SK-N-SH treated with all-trans-retinoic acid at 6 μM for 48 hours (cell line): ENCODE measurements around the gene LEO1.

Experiments
- ATAC-seq: fragments of 200-7000 bp; cut with Tn5 transposase; 3 replicates; pipeline ENCODE4 v1.9.1; 2020; ENCODE audit warnings: mild to moderate bottlenecking, moderate library complexity
- ARNTL ChIP-seq: fragments of 450-650 bp; formaldehyde crosslinking; IDR thresholded peaks from 2 replicates; pipeline ENCODE4 v1.5.0; 2020; ENCODE audit warnings: low read depth, mild to moderate bottlenecking, moderate library complexity, borderline replicate concordance
- BACH2 ChIP-seq: fragments of 250-450 bp; sonication (Bioruptor Pico); IDR thresholded peaks from 2 replicates; pipeline ENCODE4 v1.9.0; 2021; ENCODE audit warnings: mild to moderate bottlenecking, borderline replicate concordance
- CREB5 ChIP-seq: fragments of 250-450 bp; sonication (Bioruptor Pico); IDR thresholded peaks from 2 replicates; pipeline ENCODE4 v1.5.1; 2020; ENCODE audit warnings: low read depth, mild to moderate bottlenecking, moderate library complexity
- CSDC2 ChIP-seq: fragments of 250-450 bp; sonication (Bioruptor Pico); IDR thresholded peaks from 2 replicates; pipeline ENCODE4 v1.5.0; 2020; ENCODE audit warnings: mild to moderate bottlenecking, moderate library complexity
- CSRNP3 ChIP-seq: fragments of 250-450 bp; sonication (Bioruptor Pico); IDR thresholded peaks from 2 replicates; pipeline ENCODE4 v1.5.1; 2021; ENCODE audit warnings: mild to moderate bottlenecking, moderate library complexity
- ESRRG ChIP-seq: fragments of 250-450 bp; sonication (Bioruptor Pico); IDR thresholded peaks from 2 replicates; pipeline ENCODE4 v1.6.1; 2021; ENCODE audit warnings: mild to moderate bottlenecking
- GLIS3 ChIP-seq: fragments of 250-450 bp; sonication (Bioruptor Pico); IDR thresholded peaks from 2 replicates; pipeline ENCODE4 v1.5.0; 2020; ENCODE audit warnings: mild to moderate bottlenecking, moderate library complexity
- ISL1 ChIP-seq: fragments of 250-450 bp; sonication (Bioruptor Pico); IDR thresholded peaks from 2 replicates; pipeline ENCODE4 v2.1.2; 2022; ENCODE audit warnings: mild to moderate bottlenecking, moderate library complexity
- OSR1 ChIP-seq: fragments of 250-450 bp; sonication (Bioruptor Pico); IDR thresholded peaks from 2 replicates; pipeline ENCODE4 v1.8.0; 2022; ENCODE audit warnings: moderate library complexity, mild to moderate bottlenecking, inconsistent platforms
- PATZ1 ChIP-seq: fragments of 250-450 bp; sonication (Bioruptor Pico); IDR thresholded peaks from 2 replicates; pipeline ENCODE4 v1.8.0; 2020; ENCODE audit warnings: mild to moderate bottlenecking, moderate library complexity, borderline replicate concordance
- POU6F1 ChIP-seq: fragments of 250-450 bp; sonication (Bioruptor Pico); IDR thresholded peaks from 2 replicates; pipeline ENCODE4 v1.8.0; 2021; ENCODE audit warnings: low read depth, mild to moderate bottlenecking, moderate library complexity, borderline replicate concordance
- PPARA ChIP-seq: fragments of 250-450 bp; sonication (Bioruptor Pico); IDR thresholded peaks from 2 replicates; pipeline ENCODE4 v1.5.0; 2020; ENCODE audit warnings: mild to moderate bottlenecking, borderline replicate concordance
- RARB ChIP-seq: fragments of 250-450 bp; sonication (Bioruptor Pico); IDR thresholded peaks from 2 replicates; pipeline ENCODE4 v1.8.0; 2021; ENCODE audit warnings: mild to moderate bottlenecking, moderate library complexity
- SNAI2 ChIP-seq: fragments of 250-450 bp; sonication (Bioruptor Pico); IDR thresholded peaks from 2 replicates; pipeline ENCODE4 v1.5.0; 2020; ENCODE audit warnings: mild to moderate bottlenecking, moderate library complexity
- TCF4 ChIP-seq: fragments of 250-450 bp; sonication (Bioruptor Pico); IDR thresholded peaks from 2 replicates; pipeline ENCODE4 v1.8.0; 2021; ENCODE audit warnings: mild to moderate bottlenecking, moderate library complexity, borderline replicate concordance
- TOX ChIP-seq: fragments of 250-450 bp; sonication (Bioruptor Pico); IDR thresholded peaks from 2 replicates; pipeline ENCODE4 v1.8.0; 2021; ENCODE audit warnings: mild to moderate bottlenecking, moderate library complexity, borderline replicate concordance
- TSHZ2 ChIP-seq: fragments of 250-450 bp; sonication (Bioruptor Pico); IDR thresholded peaks from 2 replicates; pipeline ENCODE4 v1.5.0; 2020; ENCODE audit warnings: mild to moderate bottlenecking, moderate library complexity
- ZC3H10 ChIP-seq: fragments of 250-450 bp; sonication (Bioruptor Pico); IDR thresholded peaks from 2 replicates; pipeline ENCODE4 v1.5.1; 2021; ENCODE audit warnings: mild to moderate bottlenecking, moderate library complexity
- ZFP3 ChIP-seq: fragments of 250-450 bp; sonication (Bioruptor Pico); IDR thresholded peaks from 2 replicates; pipeline ENCODE4 v1.5.0; 2020; ENCODE audit warnings: mild to moderate bottlenecking, moderate library complexity
- ZFP30 ChIP-seq: fragments of 450-650 bp; formaldehyde crosslinking; IDR thresholded peaks from 2 replicates; pipeline ENCODE4 v1.5.0; 2022; ENCODE audit warnings: mild to moderate bottlenecking, moderate library complexity
- ZNF565 ChIP-seq: fragments of 450-650 bp; formaldehyde crosslinking; conservative IDR thresholded peaks from 2 replicates; pipeline ENCODE4 v1.5.0; 2020; ENCODE audit warnings: low read depth, mild to moderate bottlenecking, moderate library complexity
- ZNF70 ChIP-seq: fragments of 450-650 bp; formaldehyde crosslinking; IDR thresholded peaks from 2 replicates; pipeline ENCODE4 v1.5.0; 2020; ENCODE audit warnings: mild to moderate bottlenecking, moderate library complexity
- ZNF8 ChIP-seq: fragments of 450-650 bp; formaldehyde crosslinking; IDR thresholded peaks from 2 replicates; pipeline ENCODE4 v1.5.0; 2020; ENCODE audit warnings: mild to moderate bottlenecking, moderate library complexity

The LEO1 gene

GRCh38 chr15:51917493-51917892 lies 54.1 kb downstream of the LEO1 start:
- no peak for TF ChIP-seq ZNF565 (CRISPR knock-in tag)
- TF ChIP-seq ZFP30 (CRISPR knock-in tag) = no peak
- no peak for TF ChIP-seq ZNF70 (CRISPR knock-in tag)
- TF ChIP-seq CREB5 (CRISPR knock-in tag) = no peak
- TF ChIP-seq PATZ1 (CRISPR knock-in tag) = no peak
- no peak for TF ChIP-seq GLIS3
- no peak for TF ChIP-seq ZNF8 (CRISPR knock-in tag)
- no peak for TF ChIP-seq SNAI2 (CRISPR knock-in tag)
- TF ChIP-seq PPARA = no peak
- TF ChIP-seq CSRNP3 (CRISPR knock-in tag) = no peak
- no peak for TF ChIP-seq BACH2 (CRISPR knock-in tag)
- no peak for TF ChIP-seq ZC3H10
- TF ChIP-seq TOX (CRISPR knock-in tag) = no peak
- ATAC-seq = peak; percentile 94

GRCh38 chr15:51912528-51912927 lies 59.0 kb downstream of the LEO1 start:
- TF ChIP-seq BACH2 (CRISPR knock-in tag) (no peak), ZC3H10 (no peak), ZNF8 (CRISPR knock-in tag) (no peak), ZFP3 (CRISPR knock-in tag) (no peak), CSRNP3 (CRISPR knock-in tag) (no peak), PPARA (no peak), ESRRG (no peak), ARNTL (CRISPR knock-in tag) (no peak), TCF4 (no peak), ISL1 (CRISPR knock-in tag) (no peak), CSDC2 (CRISPR knock-in tag) (no peak)
- no peak for ATAC-seq

GRCh38 chr15:51909584-51909983 lies 62.0 kb downstream of the LEO1 start:
- no peak for TF ChIP-seq ARNTL (CRISPR knock-in tag)
- TF ChIP-seq TOX (CRISPR knock-in tag) = no peak
- no peak for TF ChIP-seq TCF4
- no peak for TF ChIP-seq TSHZ2
- TF ChIP-seq ESRRG = no peak
- TF ChIP-seq ZFP30 (CRISPR knock-in tag) = no peak
- no peak for TF ChIP-seq RARB (CRISPR knock-in tag)
- TF ChIP-seq BACH2 (CRISPR knock-in tag) = no peak
- no peak for TF ChIP-seq ZNF565 (CRISPR knock-in tag)
- no peak for TF ChIP-seq PPARA
- TF ChIP-seq SNAI2 (CRISPR knock-in tag) = no peak
- no peak for TF ChIP-seq ZNF8 (CRISPR knock-in tag)
- no peak for TF ChIP-seq CREB5 (CRISPR knock-in tag)
- no peak for TF ChIP-seq ISL1 (CRISPR knock-in tag)
- TF ChIP-seq CSRNP3 (CRISPR knock-in tag) = no peak
- no peak for TF ChIP-seq OSR1 (CRISPR knock-in tag)
- TF ChIP-seq ZC3H10 = no peak
- no peak for TF ChIP-seq ZNF70 (CRISPR knock-in tag)
- no peak for TF ChIP-seq CSDC2 (CRISPR knock-in tag)
- TF ChIP-seq POU6F1 (CRISPR knock-in tag) = no peak
- ATAC-seq = no peak
